Thyroid gland (tissue), 4 donors: ENCODE measurements around the gene SZT2. TPM values are rescaled to one million over a fixed set of nuclear protein-coding genes. Genes with fewer than 3 reads are reported as not detected.
"Not testable (repeated sequence)": the region's sequence is repeated elsewhere in the genome, so short reads cannot be mapped to it uniquely, and the experiment has no call there.

Source experiments
- DNase-seq, 2 donors: peaks; one replicate each; pipeline ENCODE4 v3.0.0-alpha.2; 2019
- H3K27ac ChIP-seq, 3 donors: fragments of 200-600 bp; sonication (generic); 1 replicate in 2 of 3; 2 replicates in 1 of 3; pipeline ENCODE4 v1.5.1; 2016 to 2019; ENCODE audit warnings: mild to moderate bottlenecking in 1 of 3, moderate library complexity in 1 of 3
- H3K27me3 ChIP-seq: fragments of 200-600 bp; sonication (generic); one replicate; pipeline ENCODE4 v1.5.1; 2019
- H3K36me3 ChIP-seq, 2 donors: fragments of 200-600 bp; sonication (generic); one replicate each; pipeline ENCODE4 v1.5.1; 2016 to 2019
- H3K4me1 ChIP-seq, 2 donors: fragments of 200-600 bp; sonication (generic); one replicate each; pipeline ENCODE4 v1.5.1; 2017 to 2019
- H3K4me3 ChIP-seq, 3 donors: fragments of 200-600 bp; sonication (generic); replicated peaks in 1 of 3; 1 replicate in 2 of 3; 2 replicates in 1 of 3; pipeline ENCODE4 v1.5.1; 2016; ENCODE audit warnings: mild to moderate bottlenecking in 1 of 3
- H3K9me3 ChIP-seq: fragments of 200-600 bp; sonication (generic); one replicate; pipeline ENCODE4 v1.5.1; 2017
- POLR2A ChIP-seq, 2 donors: fragments of 450-650 bp; IDR thresholded peaks; one replicate each; pipeline ENCODE4 v1.6.1; 2017; ENCODE audit warnings: antibody characterized with exemption in 2 of 2, mild to moderate bottlenecking in 2 of 2, moderate library complexity in 1 of 2
- WGBS, 2 donors: methylation state at CpG; one replicate each; pipeline ENCODE4 v1.1.5; 2017; 5-methylcytosine and 5-hydroxymethylcytosine counted together
- intact Hi-C: fragments of 100-400 bp; cut with DNase I; formaldehyde crosslinking; loops from one replicate; pipeline ENCODE4 v1.15.1; 2023
- total RNA-seq, 4 donors: library from RNA; depleted of rRNA; stranded (reverse); fragments of >200 nt; gene quantifications; one replicate each; pipeline ENCODE4 v1.2.3, GENCODE V29; 2016
- TF ChIP-seq, protein P1 (sequence below), 6 experiments: fragments of 200-600 bp in 3 of 6; fragments of 450-650 bp in 3 of 6; sonication (generic) in 3 of 6; IDR thresholded peaks; one replicate each; pipeline ENCODE4 v1.5.1; 2016 to 2019; ENCODE audit warnings: antibody characterized with exemption in 6 of 6, mild to moderate bottlenecking in 2 of 6, inconsistent platforms in 1 of 6, moderate library complexity in 1 of 6

SZT2 gene
- total RNA-seq, 4 donors from 2014 or later: 36.1 to 107 (median 58.2) TPM

DNA sequence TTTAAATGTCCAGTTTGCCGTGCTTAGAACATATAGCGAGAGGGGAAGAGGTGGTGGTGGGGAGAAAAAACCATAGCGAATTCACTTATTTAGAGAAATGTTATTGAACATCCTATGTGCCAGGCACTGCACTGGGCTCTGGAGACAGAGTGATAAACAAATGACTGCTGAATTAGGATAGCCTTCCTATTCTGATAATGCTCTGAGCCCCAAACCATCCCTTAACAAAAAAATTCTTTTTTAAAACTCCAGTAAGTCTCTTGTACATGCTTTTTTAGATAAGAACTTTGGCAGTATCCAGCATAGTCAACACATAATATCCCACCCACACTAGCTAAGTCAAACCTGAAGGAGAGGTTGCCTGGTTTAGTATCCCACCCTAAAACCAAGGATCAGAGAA, 8.5 kb downstream of the SZT2 start:
- Histone ChIP-seq H3K36me3 (peaks cover 2% of the 10 kb centered on the region in 2 donors), H3K4me1 (peaks cover 30 to 33% of the 10 kb centered on the region in 2 donors), H3K9me3 (no peaks in the 10 kb centered on the region), H3K27ac (no peak overlapping the region), H3K4me3 (no peak overlapping the region), H3K27me3 (no peaks in the 10 kb centered on the region)
- intact Hi-C loops: no loop called here
- no peak for TF ChIP-seq POLR2A (IDR thresholded peaks at IDR 0.05)
- no peak for DNase-seq
- 93 to 97% methylated on average over 3 of the region's 3 CpGs for WGBS, 2 donors

DNA sequence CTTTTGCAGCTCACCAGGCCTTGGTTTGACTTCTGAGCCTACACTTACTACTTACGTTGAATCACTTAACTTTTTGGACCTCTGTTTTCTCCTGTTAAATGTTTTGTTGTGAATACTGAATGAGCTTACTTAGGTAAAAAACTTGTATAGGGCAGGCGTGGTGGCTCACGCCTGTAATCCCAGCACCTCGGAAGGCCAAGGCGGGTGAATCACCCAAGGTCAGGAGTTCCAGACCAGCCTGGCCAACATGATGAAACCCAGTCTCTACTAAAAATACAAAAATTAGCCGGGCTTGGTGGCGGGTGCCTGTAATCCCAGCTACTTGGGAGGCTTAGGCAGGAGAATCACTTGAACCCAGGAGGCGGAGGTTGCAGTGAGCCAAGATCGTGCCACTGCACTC, 10.7 kb downstream of the SZT2 start:
- H3K9me3 ChIP-seq, H3K4me3 ChIP-seq, intact Hi-C loops, DNase-seq, H3K27me3 ChIP-seq, H3K27ac ChIP-seq: not testable (repeated sequence)
- H3K4me1 ChIP-seq: peaks cover 27 to 33% of the 10 kb centered on the region in 2 donors
- peaks cover 24% of the 10 kb centered on the region in 2 donors for H3K36me3 ChIP-seq
- 93 to 99% methylated on average over 9 of the region's 9 CpGs for WGBS, 2 donors

DNA sequence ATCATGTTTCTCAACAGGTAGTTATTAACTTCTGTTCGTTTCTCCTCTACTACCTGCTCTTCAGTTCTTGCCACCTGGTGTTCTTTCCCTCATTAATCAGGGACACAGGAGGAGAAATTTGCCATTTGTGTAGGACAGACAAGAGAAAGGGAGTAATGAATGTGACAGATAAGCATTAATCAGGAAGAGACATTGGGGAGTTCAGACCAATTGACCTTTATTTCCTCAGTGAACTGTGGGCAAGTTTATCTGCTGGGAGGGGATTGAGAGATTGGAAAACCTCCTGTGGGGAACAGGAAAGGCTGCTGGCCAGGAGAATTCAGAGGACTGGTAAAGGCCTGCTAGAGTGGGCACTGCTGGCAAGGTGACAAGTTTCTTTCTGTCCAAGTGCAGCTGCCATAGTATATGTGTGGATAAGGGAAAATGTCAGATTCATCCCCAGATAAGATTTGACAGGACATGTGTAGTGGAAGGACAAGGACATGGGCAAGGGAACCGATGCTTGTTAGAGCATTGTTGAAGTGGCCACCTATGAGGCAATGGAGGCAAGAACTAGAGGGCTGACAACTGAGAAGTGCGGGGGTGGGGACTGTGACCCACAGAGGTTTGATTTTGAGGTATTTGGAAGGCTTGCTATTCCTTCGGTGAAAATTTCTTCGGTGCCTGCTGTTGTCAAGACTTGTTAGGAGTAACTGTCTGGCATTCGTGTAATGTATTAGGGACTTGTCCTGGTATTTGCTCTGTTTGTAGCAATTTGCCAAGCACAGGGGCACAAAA, 12.6 kb downstream of the SZT2 start:
- Histone ChIP-seq H3K27ac (peak overlapping the region; percentile 24 to 63 (median 50)), H3K36me3 (peaks cover 30 to 43% of the 10 kb centered on the region in 2 donors), H3K4me1 (peaks cover 13 to 18% of the 10 kb centered on the region in 2 donors), H3K27me3 (no peaks in the 10 kb centered on the region), H3K9me3 (no peaks in the 10 kb centered on the region), H3K4me3 (no peak overlapping the region)
- intact Hi-C loops: no loop called here
- DNase-seq: peak; percentile 74 to 79
- 55 to 64% methylated on average over 6 of the region's 6 CpGs for WGBS, 2 donors
- no peak for TF ChIP-seq POLR2A (IDR thresholded peaks at IDR 0.05)
- TF ChIP-seq, protein P1, sequence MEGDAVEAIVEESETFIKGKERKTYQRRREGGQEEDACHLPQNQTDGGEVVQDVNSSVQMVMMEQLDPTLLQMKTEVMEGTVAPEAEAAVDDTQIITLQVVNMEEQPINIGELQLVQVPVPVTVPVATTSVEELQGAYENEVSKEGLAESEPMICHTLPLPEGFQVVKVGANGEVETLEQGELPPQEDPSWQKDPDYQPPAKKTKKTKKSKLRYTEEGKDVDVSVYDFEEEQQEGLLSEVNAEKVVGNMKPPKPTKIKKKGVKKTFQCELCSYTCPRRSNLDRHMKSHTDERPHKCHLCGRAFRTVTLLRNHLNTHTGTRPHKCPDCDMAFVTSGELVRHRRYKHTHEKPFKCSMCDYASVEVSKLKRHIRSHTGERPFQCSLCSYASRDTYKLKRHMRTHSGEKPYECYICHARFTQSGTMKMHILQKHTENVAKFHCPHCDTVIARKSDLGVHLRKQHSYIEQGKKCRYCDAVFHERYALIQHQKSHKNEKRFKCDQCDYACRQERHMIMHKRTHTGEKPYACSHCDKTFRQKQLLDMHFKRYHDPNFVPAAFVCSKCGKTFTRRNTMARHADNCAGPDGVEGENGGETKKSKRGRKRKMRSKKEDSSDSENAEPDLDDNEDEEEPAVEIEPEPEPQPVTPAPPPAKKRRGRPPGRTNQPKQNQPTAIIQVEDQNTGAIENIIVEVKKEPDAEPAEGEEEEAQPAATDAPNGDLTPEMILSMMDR (IDR thresholded peaks at IDR 0.05): no peak

DNA sequence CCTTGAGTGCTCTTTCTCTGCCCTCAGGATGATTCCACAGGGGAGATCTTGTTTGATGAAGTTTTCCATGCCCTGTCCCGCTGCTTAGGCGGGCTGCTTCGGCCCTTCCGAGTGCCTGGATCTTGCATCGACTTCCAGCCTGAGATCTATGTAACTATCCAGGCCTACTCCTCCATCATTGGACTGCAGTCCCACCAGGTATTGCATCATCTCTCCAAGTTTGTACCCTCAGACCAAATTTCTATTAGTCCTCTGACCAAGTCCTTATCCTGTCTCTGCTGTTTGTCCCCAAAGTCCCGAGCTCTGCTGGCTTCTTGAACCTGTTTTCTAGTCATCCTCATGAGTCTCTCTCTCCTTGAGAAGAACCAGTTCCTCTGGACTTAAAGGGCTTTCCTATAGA, 14.7 kb downstream of the SZT2 start:
- DNase-seq: no peak
- peaks cover 33 to 55% of the 10 kb centered on the region in 2 donors for H3K36me3 ChIP-seq
- no peaks in the 10 kb centered on the region for H3K9me3 ChIP-seq
- H3K27ac ChIP-seq: no peak overlapping the region
- H3K4me1 ChIP-seq: peaks cover 13 to 18% of the 10 kb centered on the region in 2 donors
- intact Hi-C loops: no loop called here
- 98 to 99% methylated on average over 6 of the region's 6 CpGs for WGBS, 2 donors
- H3K4me3 ChIP-seq: no peak overlapping the region
- no peak for TF ChIP-seq POLR2A (IDR thresholded peaks at IDR 0.05)
- TF ChIP-seq, protein P1 (IDR thresholded peaks at IDR 0.05): no peak
- no peaks in the 10 kb centered on the region for H3K27me3 ChIP-seq

DNA sequence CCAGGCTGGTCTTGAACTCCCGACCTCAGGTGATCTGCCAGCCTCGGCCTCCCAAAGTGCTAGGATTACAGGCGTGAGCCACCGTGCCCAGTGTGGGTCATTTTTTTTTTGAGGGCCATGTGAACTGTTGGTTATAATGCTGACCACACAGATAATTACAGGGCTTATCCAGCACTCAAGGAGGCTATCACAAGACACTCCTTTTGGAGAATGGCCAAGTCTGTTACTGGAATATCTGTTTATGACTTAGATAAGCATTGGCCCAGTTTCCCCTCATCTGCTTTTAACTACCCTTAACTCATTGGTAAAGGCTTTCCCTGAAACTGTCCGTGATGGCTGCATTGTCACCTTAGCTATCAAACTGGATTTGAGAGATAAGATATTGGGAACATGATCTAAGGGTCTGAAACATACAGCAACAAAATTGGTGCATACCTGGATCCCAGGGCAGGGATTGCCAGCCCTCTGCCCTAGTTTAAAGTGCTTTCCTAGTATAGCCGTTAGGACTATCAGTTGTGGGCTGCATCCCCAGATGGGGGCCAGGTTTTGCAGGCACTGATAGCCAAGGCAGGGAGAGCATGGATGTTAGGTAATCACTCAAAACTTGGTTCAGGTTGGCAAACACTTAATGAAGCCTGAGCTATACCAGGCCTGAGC, 15.6 kb downstream of the SZT2 start:
- no peak for DNase-seq
- Histone ChIP-seq H3K4me3 (no peak overlapping the region), H3K27ac (no peak overlapping the region), H3K36me3 (peaks cover 33 to 55% of the 10 kb centered on the region in 2 donors), H3K27me3 (no peaks in the 10 kb centered on the region), H3K4me1 (peaks cover 13 to 18% of the 10 kb centered on the region in 2 donors), H3K9me3 (no peaks in the 10 kb centered on the region)
- intact Hi-C loops: no loop called here
- 89 to 91% methylated on average over 6 of the region's 6 CpGs for WGBS, 2 donors
- no peak for TF ChIP-seq POLR2A (IDR thresholded peaks at IDR 0.05)
- TF ChIP-seq, protein P1 (IDR thresholded peaks at IDR 0.05): no peak

DNA sequence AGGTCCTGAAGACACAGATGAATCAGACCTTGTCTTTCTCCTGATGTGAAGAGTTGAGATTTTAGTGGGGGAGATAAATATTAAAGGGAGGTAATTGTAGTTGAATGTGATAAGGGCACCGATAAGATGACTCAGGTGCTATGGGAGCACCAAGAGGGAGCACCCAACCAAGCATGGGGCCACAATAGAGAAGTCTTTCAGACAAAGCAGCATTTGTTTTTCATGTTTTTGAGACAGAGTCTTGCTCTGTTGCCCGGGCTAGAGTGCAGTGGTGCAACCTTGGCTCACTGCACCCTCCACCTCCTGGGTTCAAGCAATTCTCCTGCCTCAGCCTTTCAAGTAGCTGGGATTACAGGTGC, 16.2 kb downstream of the SZT2 start:
- H3K4me1 ChIP-seq: peaks cover 13 to 18% of the 10 kb centered on the region in 2 donors
- intact Hi-C loops: no loop called here
- WGBS, 2 donors: 92 to 95% methylated on average over 2 of the region's 2 CpGs
- H3K27ac ChIP-seq: no peak overlapping the region
- no peaks in the 10 kb centered on the region for H3K9me3 ChIP-seq
- DNase-seq: no peak
- no peak overlapping the region for H3K4me3 ChIP-seq
- peaks cover 33 to 55% of the 10 kb centered on the region in 2 donors for H3K36me3 ChIP-seq
- TF ChIP-seq POLR2A (IDR thresholded peaks at IDR 0.05): no peak
- TF ChIP-seq, protein P1 (IDR thresholded peaks at IDR 0.05): no peak
- H3K27me3 ChIP-seq: no peaks in the 10 kb centered on the region
